Stimulated activated CD8-positive, alpha-beta memory T cell treated with anti-CD3 and anti-CD28 coated beads, Interleukin-15, amount 100 ng/mL, for 48 hours (primary cell): Measurements from ENCODE around the gene FAM43B.
A peak's percentile ranks its signal among the peaks of the same experiment; 100 is the strongest.
"Not testable (repeated sequence)": the region's sequence is repeated elsewhere in the genome, so short reads cannot be mapped to it uniquely, and the experiment has no call there.

Experiments
- DNase-seq, 2 donors: peaks; one replicate each; pipeline ENCODE4 v3.0.0-alpha.2; 2020; ENCODE audit warnings: low read depth in 2 of 2

FAM43B gene

GRCh38 chr1:20551945-20552727, at the start of gene FAM43B:
TSS of gene FAM43B (plus strand) at chr1:20552573. CDS start at chr1:20552974, 401 bp downstream.
- no peak for DNase-seq

GRCh38 chr1:20505488-20505887, 46.9 kb upstream of the FAM43B start:
- DNase-seq = no peak

GRCh38 chr1:20507248-20507563, 45.2 kb upstream of the FAM43B start:
- DNase-seq = no peak

- DNase-seq = peak; percentile 89 to 94
These were observed 44.6 kb upstream of the FAM43B start, which contains the start of gene MUL1 for GRCh38 chr1:20507564-20508410. TSS of gene MUL1 (minus strand) at chr1:20508151. CDS start at chr1:20508024, 127 bp downstream.

GRCh38 chr1:20508411-20508771, 44.0 kb upstream of the FAM43B start:
- no peak for DNase-seq

- DNase-seq = no peak
These were observed 40.6 kb upstream of the FAM43B start for GRCh38 chr1:20511518-20512428.

GRCh38 chr1:20519609-20520262, 32.6 kb upstream of the FAM43B start:
- not testable (repeated sequence) for DNase-seq

- DNase-seq = peak; percentile 21 to 24
These were observed 30.2 kb upstream of the FAM43B start for GRCh38 chr1:20521960-20522861.

GRCh38 chr1:20526267-20526666, 26.1 kb upstream of the FAM43B start:
- no peak for DNase-seq

- no peak for DNase-seq
These were observed 24.2 kb upstream of the FAM43B start for GRCh38 chr1:20528221-20528620.

- no peak for DNase-seq
These were observed 22.1 kb upstream of the FAM43B start for GRCh38 chr1:20530306-20530705.

- no peak for DNase-seq
These were observed 21.5 kb upstream of the FAM43B start for GRCh38 chr1:20530901-20531300.

GRCh38 chr1:20533635-20534034, 18.7 kb upstream of the FAM43B start:
- no peak for DNase-seq

- no peak for DNase-seq
These were observed 17.5 kb upstream of the FAM43B start for GRCh38 chr1:20534659-20535417.

- no peak for DNase-seq
These were observed 14.1 kb upstream of the FAM43B start for GRCh38 chr1:20538227-20538626.

GRCh38 chr1:20538760-20539551, 13.4 kb upstream of the FAM43B start:
- no peak for DNase-seq

- no peak for DNase-seq
These were observed 12.1 kb upstream of the FAM43B start for GRCh38 chr1:20540281-20540680.

- no peak for DNase-seq
These were observed 5.7 kb upstream of the FAM43B start for GRCh38 chr1:20546637-20547036.

- DNase-seq = no peak
These were observed 1.2 kb upstream of the FAM43B start for GRCh38 chr1:20551161-20551560.
